HCT116 (cell line): ENCODE results near the gene GPR75.

Experiments
- CTCF ChIP-seq, 3 experiments: fragments of 200-600 bp in 1 of 3; sonication (generic) in 1 of 3; IDR thresholded peaks in 2 of 3; conservative IDR thresholded peaks in 1 of 3; 2 replicates each; pipeline ENCODE4 v1.5.1; 2012 to 2017; ENCODE audit warnings: low read depth in 2 of 3, low read length in 2 of 3, antibody characterized with exemption in 1 of 3, borderline replicate concordance in 1 of 3, control low read depth in 1 of 3, mild to moderate bottlenecking in 1 of 3, mixed read lengths in 1 of 3, mixed run types in 1 of 3, moderate library complexity in 1 of 3; ENCODE audit not compliant: insufficient read depth in 1 of 3
- EGR1 ChIP-seq: IDR thresholded peaks from 2 replicates; pipeline ENCODE4 v1.6.1; 2012; ENCODE audit warnings: low read depth
- EZH2 ChIP-seq: fragments of 200-600 bp; sonication (generic); IDR thresholded peaks from 2 replicates; pipeline ENCODE4 v1.6.1; 2017; ENCODE audit warnings: antibody characterized with exemption, mixed run types
- JUND ChIP-seq: IDR thresholded peaks from 2 replicates; pipeline ENCODE4 v1.6.1; 2012
- POLR2A ChIP-seq: IDR thresholded peaks from 2 replicates; pipeline ENCODE4 v1.7.0; 2011; ENCODE audit warnings: borderline replicate concordance; ENCODE audit not compliant: insufficient read depth, insufficient read length; ENCODE audit errors: extremely low read depth
- POLR2AphosphoS5 ChIP-seq: IDR thresholded peaks from 2 replicates; pipeline ENCODE4 v1.6.1; 2011; ENCODE audit warnings: mild to moderate bottlenecking, low read depth, low read length, moderate library complexity
- SIN3A ChIP-seq: IDR thresholded peaks from 2 replicates; pipeline ENCODE4 v1.6.1; 2012; ENCODE audit warnings: low read depth
- SRF ChIP-seq: IDR thresholded peaks from 2 replicates; pipeline ENCODE4 v1.6.1; 2012; ENCODE audit warnings: low read depth
- ZNF274 ChIP-seq: fragments of 200-500 bp; sonication (Bioruptor generic); IDR thresholded peaks from 2 replicates; pipeline ENCODE4 v1.6.1; 2014; ENCODE audit warnings: mild to moderate bottlenecking, low read depth, low read length, inconsistent platforms

- TF ChIP-seq SRF (no peak), POLR2AphosphoS5 (no peak), SIN3A (no peak), CTCF (IDR thresholded peaks at IDR 0.05 in 2 of 3, conservative IDR thresholded peaks at IDR 0.05 in 1 of 3; ENCODE audit: borderline replicate concordance in 1 of 3, insufficient read depth in 1 of 3, low read depth in 2 of 3, low read length in 2 of 3) (no peak), ZNF274 (no peak), EZH2 (no peak), POLR2A (no peak), EGR1 (no peak), JUND (no peak)
Observed at GRCh38 chr2:53881360-53881759, 21.6 kb upstream of the GPR75 start.
